Spleen (tissue), 11 donors: ENCODE measurements around the gene ALDH1L1. TPM values are rescaled to one million over a fixed set of nuclear protein-coding genes. Genes with fewer than 3 reads are reported as not detected.

Experiments
- DNase-seq: peaks from one replicate; pipeline ENCODE4 v3.0.0-alpha.2; 2020
- H3K27ac ChIP-seq, 8 donors: fragments of 200-600 bp; sonication (generic) in 7 of 8; 1 replicate in 4 of 8; 2 replicates in 4 of 8; pipeline versions ENCODE4 v1.5.0 to v1.8.0; 2016 to 2021; ENCODE audit warnings: inconsistent platforms in 4 of 8, mild to moderate bottlenecking in 4 of 8, moderate library complexity in 1 of 8
- H3K27me3 ChIP-seq, 7 donors: fragments of 200-600 bp; sonication (generic) in 6 of 7; replicated peaks in 1 of 7; 1 replicate in 4 of 7; 2 replicates in 3 of 7; pipeline versions ENCODE4 v1.5.0 to v1.8.0; 2016 to 2021; ENCODE audit warnings: inconsistent platforms in 3 of 7, mild to moderate bottlenecking in 1 of 7
- H3K36me3 ChIP-seq, 6 donors: fragments of 200-600 bp; sonication (generic) in 5 of 6; 1 replicate in 4 of 6; 2 replicates in 2 of 6; pipeline versions ENCODE4 v1.5.0 to v1.8.0; 2016 to 2021; ENCODE audit warnings: inconsistent platforms in 2 of 6
- H3K4me1 ChIP-seq, 6 donors: fragments of 200-600 bp; sonication (generic) in 5 of 6; 1 replicate in 3 of 6; 2 replicates in 3 of 6; pipeline versions ENCODE4 v1.5.0 to v1.8.0; 2016 to 2021; ENCODE audit warnings: inconsistent platforms in 3 of 6
- H3K4me3 ChIP-seq, 8 donors: fragments of 200-600 bp; sonication (generic) in 7 of 8; 1 replicate in 4 of 8; 2 replicates in 4 of 8; pipeline versions ENCODE4 v1.5.0 to v1.8.0; 2016 to 2021; ENCODE audit warnings: inconsistent platforms in 4 of 8, mild to moderate bottlenecking in 4 of 8, moderate library complexity in 2 of 8
- H3K9me3 ChIP-seq, 8 donors: fragments of 200-600 bp; sonication (generic) in 7 of 8; 1 replicate in 4 of 8; 2 replicates in 4 of 8; pipeline versions ENCODE4 v1.5.0 to v1.8.0; 2016 to 2021; ENCODE audit warnings: inconsistent platforms in 4 of 8
- CTCF ChIP-seq, 11 experiments: fragments of 200-600 bp in 7 of 11; fragments of 450-650 bp in 4 of 11; sonication (generic) in 4 of 11; IDR thresholded peaks in 8 of 11; conservative IDR thresholded peaks in 3 of 11; 1 replicate in 7 of 11; 2 replicates in 4 of 11; pipeline versions ENCODE4 v1.4.0 to v1.8.0; 2016 to 2021; ENCODE audit warnings: antibody characterized with exemption in 11 of 11, inconsistent platforms in 4 of 11, mild to moderate bottlenecking in 1 of 11
- POLR2A ChIP-seq, 3 donors: fragments of 450-650 bp; IDR thresholded peaks; one replicate each; pipeline ENCODE4 v1.5.1; 2017; ENCODE audit warnings: antibody characterized with exemption in 3 of 3, mild to moderate bottlenecking in 1 of 3
- POLR2AphosphoS5 ChIP-seq, 3 donors: sonication (generic); formaldehyde crosslinking; IDR thresholded peaks; one replicate each; pipeline ENCODE4 v1.5.1; 2017; ENCODE audit warnings: antibody characterized with exemption in 3 of 3
- WGBS, 5 donors: extraction: QIAGEN DNeasy Blood & Tissue Kit in 3 of 5; methylation state at CpG; one replicate each; pipeline versions ENCODE4 v1.1.5 to v1.1.7; 2013 to 2018; 5-methylcytosine and 5-hydroxymethylcytosine counted together
- intact Hi-C: fragments of 100-400 bp; cut with DNase I; formaldehyde crosslinking; loops from one replicate; pipeline ENCODE4 v1.15.0; 2023; ENCODE audit warnings: low total_unique reads
- polyA plus RNA-seq, 3 donors: library from polyadenylated mRNA; stranded (reverse); fragments of 200-250 nt; gene quantifications; one replicate each; pipeline ENCODE4 v1.2.1, GENCODE V29; 2013
- total RNA-seq, 7 donors: library from RNA; depleted of rRNA in 3 of 7; stranded (reverse); fragments of >200 nt in 3 of 7; fragmentation: NEBNext Ultra II Directional in 4 of 7; extraction: Animal tissue kit (Norgen Biotek cat#: 25700) in 4 of 7; gene quantifications; one replicate each; pipeline versions ENCODE4 v1.1.0 to v1.2.1, GENCODE V29; 2016 to 2021
- donor health status: healthy with polysubstance abuse.
- donor health status: DM: no; HTN: no; CAD: no; lungs with moderate emphysema.
- donor health status: DM: no; HTN: no; CAD: no.
- donor health status: Bipolar disorder and iron deficiency.
- donor health status: healthy.
- donor health status: DM: no; HTN: no; CAD: no.
- donor health status: DM: yes; HTN: yes; CAD: no.

ALDH1L1 gene
- total and polyA plus RNA-seq, 10 donors, result 0.09 to 1.3 (median 0.29) TPM; not detected in 3

GRCh38 chr3:126087552-126088175 lies 92.7 kb downstream of the ALDH1L1 start:
- Histone ChIP-seq H3K4me1 (peaks cover 0 to 23% (median 16%) of the 10 kb centered on the region in 6 donors), H3K9me3 (peaks cover 0 to 9% (median 5%) of the 10 kb centered on the region in 8 donors), H3K27ac (no peak overlapping the region), H3K27me3 (no peaks in the 10 kb centered on the region), H3K36me3 (no peaks in the 10 kb centered on the region), H3K4me3 (no peak overlapping the region)
- 69 to 85% (median 82%) methylated on average over 1 of the region's 1 CpG for WGBS, 5 donors
- DNase-seq, result no peak
- intact Hi-C loops, result no loop called here
- TF ChIP-seq POLR2A (IDR thresholded peaks at IDR 0.05) (no peak), POLR2AphosphoS5 (IDR thresholded peaks at IDR 0.05) (no peak), CTCF (IDR thresholded peaks at IDR 0.05 in 8 of 11, conservative IDR thresholded peaks at IDR 0.05 in 3 of 11) (no peak)

- Histone ChIP-seq H3K9me3 (no peaks in the 10 kb centered on the region), H3K27ac (no peak overlapping the region), H3K36me3 (no peaks in the 10 kb centered on the region), H3K27me3 (no peaks in the 10 kb centered on the region), H3K4me1 (peaks cover 0 to 30% (median 19%) of the 10 kb centered on the region in 6 donors), H3K4me3 (no peak overlapping the region)
- intact Hi-C loops, result no loop called here
- DNase-seq, result no peak
- WGBS, 5 donors, result 41 to 90% (median 74%) methylated on average over 2 of the region's 2 CpGs
- no peak for TF ChIP-seq POLR2A (IDR thresholded peaks at IDR 0.05)
- no peak for TF ChIP-seq CTCF (IDR thresholded peaks at IDR 0.05 in 8 of 11, conservative IDR thresholded peaks at IDR 0.05 in 3 of 11)
- TF ChIP-seq POLR2AphosphoS5 (IDR thresholded peaks at IDR 0.05), result no peak
Measured at GRCh38 chr3:126085841-126086240, 94.5 kb downstream of the ALDH1L1 start.

- no peak overlapping the region for H3K27ac ChIP-seq
- no peaks in the 10 kb centered on the region for H3K27me3 ChIP-seq
- H3K4me1 ChIP-seq, result peaks cover 0 to 30% (median 19%) of the 10 kb centered on the region in 6 donors
Measured at GRCh38 chr3:126085276-126085675, 95.1 kb downstream of the ALDH1L1 start.

More at GRCh38 chr3:126085276-126085675, 95.1 kb downstream of the ALDH1L1 start:
- 96 to 98% (median 97%) methylated on average over 7 of the region's 7 CpGs for WGBS, 5 donors
- TF ChIP-seq CTCF (IDR thresholded peaks at IDR 0.05 in 8 of 11, conservative IDR thresholded peaks at IDR 0.05 in 3 of 11) (no peak), POLR2AphosphoS5 (IDR thresholded peaks at IDR 0.05) (no peak), POLR2A (IDR thresholded peaks at IDR 0.05) (no peak)
- Histone ChIP-seq H3K4me3 (peak overlapping the region in 1 of 8 donors; percentile 84), H3K36me3 (no peaks in the 10 kb centered on the region), H3K9me3 (no peaks in the 10 kb centered on the region)
- DNase-seq, result no peak
- intact Hi-C loops, result no loop called here
